Measurements from ENCODE around the gene AGPAT2.
A peak's percentile ranks its signal among the peaks of the same experiment; 100 is the strongest.

The AGPAT2 gene

DNA sequence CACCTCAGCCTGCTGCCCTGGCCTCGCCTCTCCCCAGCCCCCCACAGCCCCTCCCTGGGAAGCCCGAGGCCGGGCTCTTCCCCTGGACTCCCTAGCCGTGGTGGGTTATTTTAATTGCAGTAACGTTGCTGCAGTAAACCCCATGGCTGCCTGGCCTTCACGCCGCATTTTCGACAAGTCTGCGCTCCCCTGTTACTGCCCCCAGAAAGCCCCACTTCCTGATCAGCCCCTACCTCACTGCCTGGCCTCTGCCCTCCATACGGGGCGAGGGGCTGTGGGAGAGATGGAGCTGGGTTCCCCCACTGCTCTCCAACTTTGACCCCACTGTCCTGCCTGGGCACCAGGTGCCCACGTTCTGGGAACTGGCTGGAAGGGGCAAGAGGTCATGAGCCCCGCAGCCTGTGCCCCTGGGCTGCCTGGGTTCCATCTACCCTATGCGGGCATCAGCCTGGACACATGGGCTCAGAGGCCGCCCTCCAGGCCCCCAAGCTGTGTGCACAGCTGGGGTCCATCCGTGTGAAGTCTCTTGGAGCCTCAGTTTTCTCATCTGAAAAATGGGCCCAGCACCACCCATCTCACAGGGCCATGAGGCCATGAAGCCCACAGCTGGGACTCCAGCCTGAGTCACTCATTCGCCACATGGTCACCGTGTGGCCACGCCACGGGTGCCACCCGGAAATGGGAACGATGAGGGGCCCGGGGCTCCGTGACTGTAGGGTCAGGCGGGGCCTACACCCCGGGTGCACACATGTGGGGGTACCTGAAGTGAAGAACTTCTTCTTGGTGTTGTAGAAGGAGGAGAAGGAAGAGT, 13.1 kb downstream of the AGPAT2 start:
- DNase-seq (ENCODE audit: low spot score) (no peak), FAIRE-seq (no peak)

GRCh38 chr9:136673088-136673974, 13.9 kb downstream of the AGPAT2 start:
- no peak for FAIRE-seq
- no peak for DNase-seq (ENCODE audit: low spot score)

- no peak for DNase-seq (ENCODE audit: low spot score)
- no peak for FAIRE-seq
These were observed 14.7 kb downstream of the AGPAT2 start for GRCh38 chr9:136672431-136673087.

DNA sequence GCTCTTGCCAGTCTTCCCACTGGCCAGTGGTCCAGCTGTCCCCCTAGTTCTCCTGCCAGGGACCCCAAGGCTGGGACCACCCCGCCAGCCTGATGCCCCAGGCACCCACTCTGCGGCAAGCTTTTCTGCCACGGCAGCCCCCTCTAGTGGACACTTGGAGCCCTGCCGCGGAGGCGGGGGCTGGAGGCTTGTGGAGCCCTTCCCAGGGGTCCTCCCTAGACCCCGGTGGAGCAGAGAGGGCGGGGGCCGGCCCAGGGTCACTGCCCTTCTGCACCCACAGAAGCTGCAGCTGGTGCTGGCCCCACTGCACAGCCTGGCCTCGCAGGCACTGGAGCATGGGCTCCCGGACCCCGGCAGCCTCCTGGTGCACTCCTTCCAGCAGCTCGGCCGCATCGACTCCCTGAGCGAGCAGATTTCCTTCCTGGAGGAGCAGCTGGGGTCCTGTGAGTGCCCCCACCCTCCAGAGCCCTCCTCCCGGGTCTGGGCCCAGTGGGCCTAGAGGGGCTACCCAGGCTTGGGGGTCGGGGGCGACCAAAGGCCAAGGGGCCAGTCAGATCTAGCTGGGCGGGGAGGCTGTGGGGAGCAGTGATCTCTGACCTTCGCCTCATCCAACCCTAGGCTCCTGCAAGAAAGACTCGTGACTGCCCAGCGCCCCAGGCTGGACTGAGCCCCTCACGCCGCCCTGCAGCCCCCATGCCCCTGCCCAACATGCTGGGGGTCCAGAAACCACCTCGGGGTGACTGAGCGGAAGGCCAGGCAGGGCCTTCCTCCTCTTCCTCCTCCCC, 15.4 kb downstream of the AGPAT2 start:
- FAIRE-seq (no peak), DNase-seq (ENCODE audit: low spot score) (peak; percentile 60)

DNA sequence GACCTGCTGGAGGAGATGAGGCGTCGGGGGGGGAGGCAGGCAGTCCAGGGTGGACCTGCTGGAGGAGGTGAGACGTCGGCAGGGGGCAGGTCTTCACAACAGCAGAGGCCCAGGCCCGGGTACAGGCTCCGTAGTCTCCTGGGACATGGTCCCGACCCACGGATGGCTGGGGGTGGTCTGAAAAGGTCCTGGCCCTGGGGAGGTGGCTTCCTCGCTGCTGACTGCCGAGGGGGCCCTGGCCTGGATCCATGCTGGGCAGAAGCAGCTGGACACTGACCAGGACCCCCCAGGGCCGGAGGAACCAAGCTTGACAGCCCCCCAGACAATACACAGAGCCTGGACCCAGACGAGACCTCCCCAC, 16.0 kb downstream of the AGPAT2 start:
- DNase-seq (ENCODE audit: low spot score): no peak
- FAIRE-seq: no peak

DNA sequence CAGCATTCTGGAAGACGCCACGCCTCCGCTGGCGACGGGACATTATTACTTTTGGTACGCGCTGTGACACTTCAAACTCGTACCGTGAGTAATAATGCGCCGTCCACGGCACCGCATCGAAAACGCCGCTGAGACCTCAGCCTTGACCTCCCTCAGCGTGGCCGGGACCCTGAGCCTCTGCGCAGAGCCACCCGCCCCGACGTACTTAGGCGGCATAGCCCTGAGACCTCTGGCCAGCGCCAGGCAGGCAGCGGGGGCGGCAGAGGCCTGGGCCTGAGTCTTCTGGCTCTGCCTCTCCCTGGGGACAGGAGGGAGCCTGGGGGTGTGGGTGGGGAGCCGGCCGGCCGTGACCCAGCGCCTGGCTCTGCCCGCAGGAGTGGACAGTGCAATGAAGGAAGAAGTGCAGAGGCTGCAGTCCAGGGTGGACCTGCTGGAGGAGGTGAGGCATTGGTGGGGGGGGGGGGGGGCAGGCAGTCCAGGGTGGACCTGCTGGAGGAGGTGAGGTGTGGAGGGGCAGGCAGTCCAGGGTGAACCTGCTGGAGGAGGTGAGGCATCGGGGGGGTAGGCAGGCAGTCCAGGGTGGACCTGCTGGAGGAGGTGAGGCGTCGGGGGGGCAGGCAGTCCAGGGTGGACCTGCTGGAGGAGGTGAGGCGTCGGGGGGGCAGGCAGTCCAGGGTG, 16.5 kb downstream of the AGPAT2 start:
- no peak for DNase-seq (ENCODE audit: low spot score)
- no peak for FAIRE-seq

- no peak for DNase-seq (ENCODE audit: low spot score)
- no peak for FAIRE-seq
These were observed 17.3 kb downstream of the AGPAT2 start for GRCh38 chr9:136669791-136670464.

DNA sequence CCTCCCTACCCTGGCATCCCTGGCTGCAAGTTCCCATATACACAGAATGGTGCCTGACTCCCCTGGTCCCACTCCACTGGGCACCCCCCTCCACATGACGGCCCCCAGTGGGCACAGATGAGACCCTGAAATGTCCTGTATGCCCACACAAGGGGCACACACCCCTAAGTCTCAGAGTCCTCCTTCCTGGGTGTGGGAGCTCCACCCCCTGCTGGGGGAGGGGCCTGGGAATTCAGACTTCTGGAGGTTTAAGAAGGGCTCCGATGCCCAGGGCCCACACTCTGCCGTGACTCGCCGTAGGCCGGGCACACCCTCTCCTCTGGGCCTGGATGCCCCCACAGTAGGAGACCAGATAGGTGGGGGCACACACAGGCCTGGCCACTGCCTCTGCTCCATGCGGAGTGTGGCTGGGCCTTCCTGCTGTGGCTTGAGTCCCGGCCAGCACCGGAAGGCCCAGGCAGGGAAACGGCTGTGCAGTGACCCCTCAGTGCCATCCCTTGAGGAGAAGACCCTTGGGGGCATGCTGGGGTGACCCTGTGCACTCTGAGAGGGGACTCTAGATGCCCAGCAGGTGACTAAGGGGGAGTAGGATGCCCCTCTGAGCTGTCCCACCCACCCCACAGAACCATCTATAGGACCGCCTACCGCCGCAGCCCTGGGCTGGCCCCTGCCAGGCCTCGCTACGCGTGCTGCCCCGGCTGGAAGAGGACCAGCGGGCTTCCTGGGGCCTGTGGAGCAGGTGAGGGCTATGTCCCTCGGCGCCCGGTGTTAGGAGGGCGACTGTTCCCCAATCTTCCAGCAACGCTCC, 18.1 kb downstream of the AGPAT2 start:
- DNase-seq (ENCODE audit: low spot score): no peak
- FAIRE-seq: no peak

GRCh38 chr9:136667940-136668760, 19.1 kb downstream of the AGPAT2 start:
- FAIRE-seq (no peak), DNase-seq (ENCODE audit: low spot score) (no peak)

DNA sequence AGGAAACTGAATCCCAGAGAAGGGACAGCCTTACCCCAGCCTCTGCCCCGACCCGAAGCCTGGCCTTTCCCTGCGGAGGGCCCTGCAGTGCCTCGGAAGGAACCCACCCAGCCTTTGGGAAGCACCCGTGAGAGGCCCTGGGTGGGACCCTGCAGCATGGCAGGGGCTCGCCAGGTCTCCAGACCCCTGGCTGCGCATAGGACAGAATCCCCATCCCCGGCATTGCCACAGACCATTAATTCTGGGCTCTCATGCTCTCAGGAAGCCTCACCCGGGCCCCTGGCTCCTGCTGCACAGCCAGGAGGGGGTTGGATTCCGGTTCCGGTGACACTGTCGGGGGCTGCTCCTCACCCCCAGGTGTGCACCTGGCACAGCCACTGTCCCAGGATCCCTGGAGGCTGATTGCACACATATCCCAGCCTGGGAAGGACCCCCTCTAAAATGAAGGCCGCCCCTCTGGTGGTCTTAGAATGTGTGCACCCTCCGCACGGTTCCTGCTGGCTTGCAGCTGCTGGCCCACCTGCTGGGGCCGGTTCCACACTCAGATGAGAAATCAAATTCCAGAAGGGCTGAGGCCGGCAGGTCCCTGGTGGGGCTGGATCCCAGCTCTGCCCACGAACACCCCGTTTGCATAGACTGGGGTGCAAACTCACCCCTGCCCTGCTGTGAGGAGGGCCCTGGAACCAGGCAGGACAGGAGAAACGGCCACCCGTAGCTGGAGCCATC, 19.9 kb downstream of the AGPAT2 start:
- DNase-seq (ENCODE audit: low spot score) (no peak), FAIRE-seq (no peak)

DNA sequence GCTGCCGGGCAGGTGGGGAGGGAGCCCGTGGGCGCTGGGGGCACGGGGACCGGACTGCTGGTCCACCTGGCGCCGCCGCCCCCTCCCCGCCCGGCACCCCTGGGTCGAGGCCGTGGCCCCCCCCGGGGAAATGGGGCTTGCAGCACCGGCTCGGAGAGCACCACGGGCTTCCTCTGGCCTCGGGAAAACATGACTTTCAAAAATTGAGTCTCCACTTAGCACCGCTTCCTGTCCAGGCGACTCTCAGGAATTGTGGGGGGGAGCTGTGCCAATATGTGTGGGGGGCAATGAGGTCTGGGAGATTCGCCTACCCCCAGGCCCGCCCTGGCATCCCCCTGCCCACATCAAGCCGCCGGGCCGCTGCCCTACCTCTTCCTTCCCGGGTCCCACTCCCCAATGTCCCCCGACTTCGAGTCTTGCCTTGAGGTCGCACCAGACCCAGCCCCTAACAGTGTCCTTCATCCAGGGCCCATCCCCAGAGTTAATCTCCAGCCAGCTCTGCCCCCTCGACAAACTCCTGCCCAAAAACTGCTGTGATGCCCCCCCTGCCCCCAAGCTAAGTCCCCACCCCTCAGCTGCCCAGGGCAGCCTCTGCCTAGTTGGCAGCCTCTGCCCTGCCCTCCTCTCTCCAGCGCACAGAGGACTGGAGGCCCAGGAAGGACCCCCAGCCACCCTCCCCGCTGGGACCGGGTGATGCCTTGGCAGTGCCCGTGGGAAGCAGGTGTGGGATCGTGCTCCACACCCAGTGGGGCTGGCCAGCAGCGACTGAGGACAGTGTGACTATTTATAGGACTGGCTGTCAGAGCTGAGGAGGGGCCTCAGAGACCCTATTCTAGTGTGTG, 20.7 kb downstream of the AGPAT2 start:
- DNase-seq (ENCODE audit: low spot score) (no peak), FAIRE-seq (no peak)

DNA sequence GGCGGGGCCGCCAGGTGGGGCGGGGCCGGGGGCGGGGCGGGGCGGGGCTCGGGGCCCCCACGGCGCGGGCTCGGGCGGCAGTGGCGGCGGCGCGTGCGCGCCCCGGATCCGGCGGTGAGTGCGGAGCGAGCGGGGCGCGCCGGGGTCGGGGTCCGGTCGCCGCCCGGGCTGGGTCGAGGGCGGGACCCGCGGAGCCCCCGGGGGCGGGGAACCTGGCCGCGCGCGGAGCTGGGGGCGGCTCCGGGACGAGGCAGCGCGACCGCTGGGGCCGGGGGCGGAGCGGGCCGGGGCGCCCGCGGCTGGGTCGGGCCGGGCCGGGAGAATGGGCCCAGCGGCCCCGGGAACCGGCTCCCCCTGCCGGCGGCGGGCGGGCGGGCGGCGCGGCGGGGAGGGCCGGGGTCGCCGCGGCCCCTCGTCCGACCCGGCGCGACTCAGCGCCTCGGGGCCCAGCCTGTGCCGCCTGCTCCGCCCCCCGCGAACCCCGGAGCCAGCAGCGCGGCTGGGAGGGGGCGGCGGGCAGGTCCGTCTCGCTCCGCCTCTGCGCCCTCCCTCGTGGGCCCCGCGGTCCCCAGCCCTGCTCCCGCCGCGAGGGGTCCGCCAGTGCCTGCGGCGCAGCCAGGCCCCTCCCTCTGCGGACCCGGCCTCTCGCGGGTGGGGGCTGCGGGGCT, 21.4 kb downstream of the AGPAT2 start:
- FAIRE-seq (no peak), DNase-seq (ENCODE audit: low spot score) (peak; percentile 82)

DNA sequence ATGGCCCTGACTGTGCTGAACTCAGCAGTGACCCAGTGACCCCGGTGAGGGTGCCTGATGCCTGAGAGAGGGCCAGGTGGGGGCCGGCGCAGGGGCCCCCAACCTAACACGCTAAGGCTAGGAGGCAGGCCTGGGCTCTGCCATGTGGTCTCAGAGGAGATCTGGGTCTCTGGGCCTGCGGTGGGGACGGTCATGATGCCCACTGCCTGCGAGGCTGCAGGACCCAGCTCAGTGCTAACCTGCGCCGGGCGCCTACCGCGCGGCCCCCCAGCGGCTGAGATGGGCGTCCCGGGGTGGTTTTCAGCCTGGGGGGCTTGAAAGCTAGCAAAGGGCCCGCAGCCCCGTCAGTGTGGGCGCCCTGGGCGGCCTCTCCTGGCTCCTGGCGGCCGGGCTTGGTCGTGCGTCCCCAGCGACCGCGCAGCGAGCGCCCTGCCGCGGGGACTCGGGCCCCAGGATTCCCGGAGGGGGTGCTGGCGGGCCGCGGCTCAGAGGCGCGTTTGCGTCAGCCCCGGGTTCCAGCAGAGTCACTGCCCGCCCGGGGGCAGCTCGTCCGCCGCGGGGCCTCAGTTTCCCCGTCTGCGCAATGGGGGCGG, 22.1 kb downstream of the AGPAT2 start:
- no peak for FAIRE-seq

DNA sequence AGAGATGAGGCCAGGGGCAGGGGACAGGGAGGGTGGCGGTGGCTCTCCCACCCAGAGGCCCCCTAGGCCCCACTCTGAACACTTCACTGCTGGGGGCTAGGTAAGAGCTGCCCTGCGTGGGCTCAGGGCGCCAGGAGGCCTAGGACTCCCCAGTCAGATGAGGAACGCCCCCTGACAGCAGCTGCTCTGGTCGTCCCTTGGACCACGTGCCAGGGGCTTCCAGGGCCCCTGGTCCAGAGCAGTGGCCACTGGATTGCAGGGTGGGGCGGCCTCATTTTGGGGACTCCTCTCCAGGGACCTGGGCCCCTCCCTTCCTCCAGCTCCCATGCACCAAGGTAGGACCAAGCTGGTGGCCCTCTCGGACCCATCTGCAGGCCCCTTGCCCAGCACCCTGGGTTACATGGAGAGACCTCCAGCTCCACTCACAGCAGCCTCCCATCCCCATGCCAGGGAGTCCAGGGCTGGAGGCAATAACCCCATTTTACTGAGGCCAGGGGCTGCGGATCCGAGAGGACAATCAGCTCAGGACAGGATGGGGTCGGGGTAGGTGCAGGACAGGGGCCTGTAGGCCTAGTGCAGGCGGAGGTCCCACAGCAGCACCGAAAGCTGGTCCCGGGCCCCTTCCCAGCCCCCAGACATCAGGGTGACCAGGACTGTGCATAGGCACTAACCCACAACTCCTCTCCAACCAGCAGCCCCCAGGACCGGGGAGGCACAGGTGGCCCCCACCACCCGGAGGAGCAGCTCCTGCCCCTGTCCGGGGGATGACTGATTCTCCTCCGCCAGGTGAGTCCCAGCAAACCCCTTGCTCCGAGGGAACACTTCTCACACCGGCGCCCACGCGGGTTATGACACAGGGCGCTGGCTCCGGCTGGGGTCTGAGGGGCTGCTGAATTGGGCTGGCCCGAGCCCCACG, 23.0 kb downstream of the AGPAT2 start:
- FAIRE-seq: no peak
- DNase-seq (ENCODE audit: low spot score): no peak

More for the DNA sequence above, 22.1 kb downstream of the AGPAT2 start:
- peak; percentile 69 for DNase-seq (ENCODE audit: low spot score)
